RWPE1 (cell line): ENCODE data around the gene KICS2.

Experiments
- CTCF ChIA-PET: fragments of 350-600 bp; sonication (Branson Sonifier 250); formaldehyde crosslinking; extraction: SDS; loops from one replicate; lab custom pipeline; 2021; lab: Yijun Ruan, JAX
- POLR2A ChIA-PET: fragments of 400-600 bp; formaldehyde crosslinking; extraction: SDS; loops from one replicate; lab custom pipeline; 2020; ENCODE audit warnings: antibody characterized with exemption; ENCODE audit not compliant: low non-redundant PET; lab: Yijun Ruan, JAX
- DNase-seq: peaks from one replicate; pipeline ENCODE4 v3.0.0; 2012; ENCODE audit warnings: low spot score
- H3K27ac ChIP-seq: fragments of 450-650 bp; 2 replicates; pipeline ENCODE4 v1.5.1; 2017
- TF ChIP-seq, protein P1 (sequence below): fragments of 450-650 bp; conservative IDR thresholded peaks from 2 replicates; pipeline ENCODE4 v1.5.1; 2017; ENCODE audit warnings: low read depth, mild to moderate bottlenecking

The KICS2 gene

DNA sequence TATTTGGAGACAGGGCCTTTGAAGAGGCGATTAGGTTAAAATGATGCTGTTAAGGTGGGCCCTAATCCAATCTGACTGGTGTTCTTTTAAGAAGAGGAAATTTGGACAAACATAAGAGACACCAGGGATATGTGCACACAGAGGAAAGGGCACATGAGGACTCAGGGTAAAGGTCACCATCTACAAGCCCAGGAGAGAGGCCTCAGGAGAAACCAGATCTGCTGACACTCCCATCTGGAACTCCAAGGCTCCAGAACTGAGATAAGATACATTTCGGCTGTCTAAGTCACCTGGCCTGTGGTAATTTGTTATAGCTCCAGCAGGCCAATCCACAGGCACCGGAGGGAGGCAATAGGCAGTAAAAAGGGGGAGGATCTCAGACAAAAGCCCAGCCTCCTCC is 48.6 kb downstream of the KICS2 start:
- CTCF ChIA-PET = no interaction called here
- no peak for DNase-seq
- no peak overlapping the region for H3K27ac ChIP-seq
- POLR2A ChIA-PET = no interaction called here
- TF ChIP-seq, protein P1, sequence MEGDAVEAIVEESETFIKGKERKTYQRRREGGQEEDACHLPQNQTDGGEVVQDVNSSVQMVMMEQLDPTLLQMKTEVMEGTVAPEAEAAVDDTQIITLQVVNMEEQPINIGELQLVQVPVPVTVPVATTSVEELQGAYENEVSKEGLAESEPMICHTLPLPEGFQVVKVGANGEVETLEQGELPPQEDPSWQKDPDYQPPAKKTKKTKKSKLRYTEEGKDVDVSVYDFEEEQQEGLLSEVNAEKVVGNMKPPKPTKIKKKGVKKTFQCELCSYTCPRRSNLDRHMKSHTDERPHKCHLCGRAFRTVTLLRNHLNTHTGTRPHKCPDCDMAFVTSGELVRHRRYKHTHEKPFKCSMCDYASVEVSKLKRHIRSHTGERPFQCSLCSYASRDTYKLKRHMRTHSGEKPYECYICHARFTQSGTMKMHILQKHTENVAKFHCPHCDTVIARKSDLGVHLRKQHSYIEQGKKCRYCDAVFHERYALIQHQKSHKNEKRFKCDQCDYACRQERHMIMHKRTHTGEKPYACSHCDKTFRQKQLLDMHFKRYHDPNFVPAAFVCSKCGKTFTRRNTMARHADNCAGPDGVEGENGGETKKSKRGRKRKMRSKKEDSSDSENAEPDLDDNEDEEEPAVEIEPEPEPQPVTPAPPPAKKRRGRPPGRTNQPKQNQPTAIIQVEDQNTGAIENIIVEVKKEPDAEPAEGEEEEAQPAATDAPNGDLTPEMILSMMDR = no peak
